Body of pancreas (tissue), 4 donors: ENCODE data around the gene FUBP3. TPM values are rescaled to one million over a fixed set of nuclear protein-coding genes. Genes with fewer than 3 reads are reported as not detected.
A peak's percentile ranks its signal among the peaks of the same experiment; 100 is the strongest.

Experiments used
- ATAC-seq: fragments of 150-250 bp; one replicate; pipeline ENCODE4 v1.9.1; 2016
- DNase-seq, 4 donors: peaks; one replicate each; pipeline ENCODE4 v3.0.0-alpha.2; 2019
- H3K27ac ChIP-seq, 4 donors: fragments of 200-600 bp; sonication (generic); 1 replicate in 3 of 4; 2 replicates in 1 of 4; pipeline versions ENCODE4 v1.5.1 to v1.6.1; 2016 to 2019; ENCODE audit warnings: mild to moderate bottlenecking in 1 of 4, mixed read lengths in 1 of 4, moderate library complexity in 1 of 4
- H3K27me3 ChIP-seq, 2 donors: fragments of 200-600 bp; sonication (generic); one replicate each; pipeline ENCODE4 v1.6.0; 2016; ENCODE audit warnings: mild to moderate bottlenecking in 1 of 2
- H3K36me3 ChIP-seq, 2 donors: fragments of 200-600 bp; sonication (generic); replicated peaks in 1 of 2; 2 replicates each; pipeline ENCODE4 v1.5.1; 2016; ENCODE audit warnings: low read depth in 2 of 2; ENCODE audit not compliant: insufficient read depth in 1 of 2
- H3K4me1 ChIP-seq: fragments of 200-600 bp; sonication (generic); one replicate; pipeline ENCODE4 v1.6.0; 2016
- H3K4me3 ChIP-seq, 2 donors: fragments of 200-600 bp; sonication (generic); 1 replicate in 1 of 2; 2 replicates in 1 of 2; pipeline ENCODE4 v1.5.1; 2016 to 2019
- H3K9me3 ChIP-seq, 3 donors: fragments of 200-600 bp; sonication (generic); 1 replicate in 2 of 3; 2 replicates in 1 of 3; pipeline ENCODE4 v1.5.1; 2016
- POLR2A ChIP-seq, 3 donors: fragments of 450-650 bp; IDR thresholded peaks; one replicate each; pipeline ENCODE4 v1.6.1; 2016; ENCODE audit warnings: antibody characterized with exemption in 3 of 3, mild to moderate bottlenecking in 2 of 3
- WGBS, 2 donors: methylation state at CpG; one replicate each; pipeline ENCODE4 v1.1.5; 2017; 5-methylcytosine and 5-hydroxymethylcytosine counted together
- intact Hi-C: fragments of 100-400 bp; cut with DNase I; formaldehyde crosslinking; loops from one replicate; pipeline ENCODE4 v1.15.1; 2023
- total RNA-seq, 2 donors: library from RNA; depleted of rRNA; stranded (reverse); fragments of >200 nt; gene quantifications; one replicate each; pipeline ENCODE4 v1.1.0, GENCODE V29; 2016
- TF ChIP-seq, protein P1 (sequence below), 7 experiments: fragments of 450-650 bp in 4 of 7; fragments of 200-600 bp in 3 of 7; sonication (generic) in 3 of 7; IDR thresholded peaks; one replicate each; pipeline ENCODE4 v1.5.1; 2016 to 2019; ENCODE audit warnings: antibody characterized with exemption in 7 of 7

FUBP3 gene
- total RNA-seq, 2 donors from 2014 or later: 16.6 to 30.3 TPM

DNA sequence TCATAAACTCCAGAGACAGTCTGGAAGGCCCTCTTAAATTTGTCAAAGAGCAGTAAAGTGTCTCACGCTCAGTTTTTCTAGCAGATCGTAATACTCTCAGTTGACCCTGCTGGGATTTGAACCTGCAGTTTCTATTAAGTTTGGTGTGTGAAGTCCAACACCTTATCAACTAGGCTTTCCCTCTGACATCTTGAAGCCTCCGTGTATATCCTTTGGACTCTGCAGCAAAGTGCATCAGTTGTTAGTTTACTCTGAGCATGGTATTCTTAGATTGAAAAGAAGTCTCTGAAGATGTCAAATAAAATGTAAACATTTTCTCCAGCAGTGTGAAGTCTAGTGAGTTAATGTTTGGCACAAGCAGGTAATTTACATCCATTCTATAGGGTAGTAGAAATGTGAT lies 2.4 kb downstream of the FUBP3 start:
- WGBS, 2 donors: 70 to 84% methylated on average over 3 of the region's 3 CpGs
- DNase-seq: no peak
- intact Hi-C loops: no loop called here
- H3K36me3 ChIP-seq: no peaks in the 10 kb centered on the region
- no peaks in the 10 kb centered on the region for H3K27me3 ChIP-seq
- ATAC-seq: no peak
- peaks cover 38% of the 10 kb centered on the region for H3K4me1 ChIP-seq
- no peak overlapping the region for H3K4me3 ChIP-seq
- no peaks in the 10 kb centered on the region for H3K9me3 ChIP-seq
- no peak overlapping the region for H3K27ac ChIP-seq
- TF ChIP-seq, protein P1, sequence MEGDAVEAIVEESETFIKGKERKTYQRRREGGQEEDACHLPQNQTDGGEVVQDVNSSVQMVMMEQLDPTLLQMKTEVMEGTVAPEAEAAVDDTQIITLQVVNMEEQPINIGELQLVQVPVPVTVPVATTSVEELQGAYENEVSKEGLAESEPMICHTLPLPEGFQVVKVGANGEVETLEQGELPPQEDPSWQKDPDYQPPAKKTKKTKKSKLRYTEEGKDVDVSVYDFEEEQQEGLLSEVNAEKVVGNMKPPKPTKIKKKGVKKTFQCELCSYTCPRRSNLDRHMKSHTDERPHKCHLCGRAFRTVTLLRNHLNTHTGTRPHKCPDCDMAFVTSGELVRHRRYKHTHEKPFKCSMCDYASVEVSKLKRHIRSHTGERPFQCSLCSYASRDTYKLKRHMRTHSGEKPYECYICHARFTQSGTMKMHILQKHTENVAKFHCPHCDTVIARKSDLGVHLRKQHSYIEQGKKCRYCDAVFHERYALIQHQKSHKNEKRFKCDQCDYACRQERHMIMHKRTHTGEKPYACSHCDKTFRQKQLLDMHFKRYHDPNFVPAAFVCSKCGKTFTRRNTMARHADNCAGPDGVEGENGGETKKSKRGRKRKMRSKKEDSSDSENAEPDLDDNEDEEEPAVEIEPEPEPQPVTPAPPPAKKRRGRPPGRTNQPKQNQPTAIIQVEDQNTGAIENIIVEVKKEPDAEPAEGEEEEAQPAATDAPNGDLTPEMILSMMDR (IDR thresholded peaks at IDR 0.05): no peak
- TF ChIP-seq POLR2A (IDR thresholded peaks at IDR 0.05): no peak

DNA sequence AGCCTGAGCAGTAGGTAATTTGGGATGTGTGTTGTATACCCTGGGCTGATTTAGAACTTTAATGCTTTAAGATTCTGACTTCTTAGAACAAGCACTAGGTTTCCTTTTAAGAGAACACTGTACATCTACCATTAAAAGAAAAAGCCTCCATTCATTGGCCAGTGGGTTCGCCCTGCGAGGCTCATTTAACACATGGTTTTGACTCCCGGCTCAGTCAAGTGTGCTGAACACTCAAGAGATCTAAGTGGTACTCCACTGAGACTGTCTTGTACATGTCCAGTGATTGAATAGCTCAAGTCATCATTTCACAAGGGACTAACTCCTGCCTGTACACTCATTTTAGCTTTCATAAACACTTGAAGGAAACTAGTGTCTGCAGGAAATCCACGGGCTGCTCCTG lies 3.9 kb downstream of the FUBP3 start:
- Histone ChIP-seq H3K27me3 (no peaks in the 10 kb centered on the region), H3K27ac (no peak overlapping the region), H3K9me3 (no peaks in the 10 kb centered on the region), H3K4me3 (no peak overlapping the region), H3K4me1 (peaks cover 30% of the 10 kb centered on the region), H3K36me3 (no peaks in the 10 kb centered on the region)
- TF ChIP-seq, protein P1 (IDR thresholded peaks at IDR 0.05): no peak
- TF ChIP-seq POLR2A (IDR thresholded peaks at IDR 0.05): no peak
- intact Hi-C loops: no loop called here
- DNase-seq (no peak), ATAC-seq (no peak)
- 92 to 98% methylated on average over 4 of the region's 4 CpGs for WGBS, 2 donors

DNA sequence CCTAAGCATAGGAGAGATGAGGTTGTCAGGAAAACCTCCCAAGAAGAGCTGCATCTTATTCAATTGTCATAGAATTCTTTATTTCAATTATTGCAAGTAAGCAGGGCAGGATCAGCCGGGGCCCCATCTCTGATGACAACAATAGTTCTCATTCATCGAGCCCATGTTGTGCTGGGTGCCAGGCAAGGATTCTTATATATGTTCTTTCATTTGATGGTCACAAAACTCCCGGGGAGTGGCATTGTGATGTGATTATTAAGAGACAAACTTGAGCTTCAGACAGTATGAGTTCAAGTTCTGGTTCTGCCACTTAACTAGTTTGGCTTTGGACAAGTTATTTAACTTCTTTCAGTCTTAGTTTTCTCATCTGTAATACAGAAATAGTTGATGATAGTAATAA lies 8.5 kb downstream of the FUBP3 start:
- H3K9me3 ChIP-seq: no peaks in the 10 kb centered on the region
- TF ChIP-seq, protein P1 (IDR thresholded peaks at IDR 0.05): no peak
- TF ChIP-seq POLR2A (IDR thresholded peaks at IDR 0.05): no peak
- H3K36me3 ChIP-seq: no peaks in the 10 kb centered on the region
- 79 to 87% methylated on average over 3 of the region's 3 CpGs for WGBS, 2 donors
- peaks cover 31% of the 10 kb centered on the region for H3K4me1 ChIP-seq
- DNase-seq: no peak
- H3K27ac ChIP-seq: no peak overlapping the region
- H3K27me3 ChIP-seq: no peaks in the 10 kb centered on the region
- no peak overlapping the region for H3K4me3 ChIP-seq
- intact Hi-C loops: no loop called here
- ATAC-seq: no peak

DNA sequence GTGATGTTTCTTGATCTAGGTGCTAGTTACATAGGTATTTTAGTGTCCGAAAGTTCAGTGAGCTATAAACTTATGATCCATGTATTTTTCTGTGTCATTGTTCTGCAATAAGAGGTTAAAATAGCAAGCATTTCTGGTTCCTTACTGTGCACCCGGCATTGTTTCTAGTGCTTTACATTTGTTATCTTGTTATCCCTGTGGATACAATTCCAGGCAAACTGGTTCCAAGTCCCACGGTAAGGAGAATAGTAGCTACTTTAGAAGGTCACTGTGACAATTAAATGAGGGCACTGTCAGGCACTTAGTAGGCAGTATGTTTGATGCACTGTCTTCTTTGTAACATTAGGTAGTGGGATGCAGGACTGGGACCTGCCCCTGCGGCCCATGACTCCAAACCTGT lies 9.0 kb downstream of the FUBP3 start:
- ATAC-seq: no peak

DNA sequence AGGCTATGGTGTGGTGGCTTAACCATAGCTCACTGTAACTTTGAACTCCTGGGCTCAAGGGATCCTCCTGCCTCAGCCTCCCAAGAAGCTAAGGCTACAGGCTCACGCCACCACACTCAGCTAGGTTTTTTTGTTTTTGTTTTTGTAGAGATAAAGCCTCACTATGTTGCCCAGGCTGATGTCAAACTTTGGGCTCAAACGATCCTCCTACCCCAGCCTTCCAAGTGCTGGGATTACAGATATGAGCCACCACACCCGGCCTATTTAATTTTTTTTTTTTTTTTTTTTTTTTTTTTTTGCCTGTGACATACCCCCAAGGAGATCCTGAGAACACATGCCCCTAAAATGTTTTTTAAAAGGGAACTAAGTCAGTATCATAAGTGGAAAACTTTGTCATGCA lies 10.4 kb downstream of the FUBP3 start:
- intact Hi-C loops: no loop called here
- H3K4me3 ChIP-seq: no peak overlapping the region
- DNase-seq (no peak), ATAC-seq (no peak)
- peak overlapping the region in 2 of 4 donors; percentile 18 to 33 for H3K27ac ChIP-seq
- TF ChIP-seq, protein P1 (IDR thresholded peaks at IDR 0.05): no peak
- no peak for TF ChIP-seq POLR2A (IDR thresholded peaks at IDR 0.05)
- no peaks in the 10 kb centered on the region for H3K27me3 ChIP-seq
- no peaks in the 10 kb centered on the region for H3K9me3 ChIP-seq
- H3K4me1 ChIP-seq: peaks cover 37% of the 10 kb centered on the region
- H3K36me3 ChIP-seq: no peaks in the 10 kb centered on the region
- WGBS, 2 donors: 37 to 64% methylated on average over 3 of the region's 3 CpGs

More for the DNA sequence above, 9.0 kb downstream of the FUBP3 start:
- Histone ChIP-seq H3K36me3 (no peaks in the 10 kb centered on the region), H3K9me3 (no peaks in the 10 kb centered on the region), H3K27ac (no peak overlapping the region), H3K27me3 (no peaks in the 10 kb centered on the region), H3K4me3 (no peak overlapping the region), H3K4me1 (peaks cover 36% of the 10 kb centered on the region)
- no peak for TF ChIP-seq POLR2A (IDR thresholded peaks at IDR 0.05)
- TF ChIP-seq, protein P1 (IDR thresholded peaks at IDR 0.05): no peak
- WGBS, 2 donors: 40 to 53% methylated on average over 4 of the region's 4 CpGs
- DNase-seq: no peak
- intact Hi-C loops: no loop called here
